Upper lobe of left lung (tissue), 4 donors: ENCODE data around the gene BCO1.

ENCODE experiments used
- CTCF ChIP-seq, 6 experiments: fragments of 450-650 bp in 4 of 6; fragments of 200-600 bp in 2 of 6; sonication (generic) in 2 of 6; IDR thresholded peaks; one replicate each; pipeline ENCODE4 v1.5.1; 2016 to 2019; ENCODE audit warnings: antibody characterized with exemption in 6 of 6
- EP300 ChIP-seq, 4 donors: sonication (generic); formaldehyde crosslinking; IDR thresholded peaks; one replicate each; pipeline ENCODE4 v1.5.1; 2017; ENCODE audit warnings: antibody characterized with exemption in 4 of 4, control low read depth in 2 of 4
- POLR2A ChIP-seq, 4 donors: fragments of 450-650 bp; IDR thresholded peaks; one replicate each; pipeline ENCODE4 v1.5.1; 2016 to 2017; ENCODE audit warnings: antibody characterized with exemption in 4 of 4, mild to moderate bottlenecking in 2 of 4
- POLR2AphosphoS5 ChIP-seq, 2 donors: sonication (generic); formaldehyde crosslinking; IDR thresholded peaks; one replicate each; pipeline ENCODE4 v1.5.1; 2017; ENCODE audit warnings: antibody characterized with exemption in 2 of 2

GRCh38 chr16:81189100-81189664 is 49.3 kb upstream of the BCO1 start:
- no peak for TF ChIP-seq CTCF (IDR thresholded peaks at IDR 0.05)
- TF ChIP-seq POLR2AphosphoS5 (IDR thresholded peaks at IDR 0.05): no peak
- TF ChIP-seq POLR2A (IDR thresholded peaks at IDR 0.05): no peak
- no peak for TF ChIP-seq EP300 (IDR thresholded peaks at IDR 0.05)
